Activated CD4-positive, alpha-beta T cell treated with anti-CD3 and anti-CD28 coated beads for 1 hour (primary cell): ENCODE measurements around the gene COPG2.

Experiments
- DNase-seq: peaks from one replicate; pipeline ENCODE4 v3.0.0-alpha.2; 2020

COPG2 gene

DNA sequence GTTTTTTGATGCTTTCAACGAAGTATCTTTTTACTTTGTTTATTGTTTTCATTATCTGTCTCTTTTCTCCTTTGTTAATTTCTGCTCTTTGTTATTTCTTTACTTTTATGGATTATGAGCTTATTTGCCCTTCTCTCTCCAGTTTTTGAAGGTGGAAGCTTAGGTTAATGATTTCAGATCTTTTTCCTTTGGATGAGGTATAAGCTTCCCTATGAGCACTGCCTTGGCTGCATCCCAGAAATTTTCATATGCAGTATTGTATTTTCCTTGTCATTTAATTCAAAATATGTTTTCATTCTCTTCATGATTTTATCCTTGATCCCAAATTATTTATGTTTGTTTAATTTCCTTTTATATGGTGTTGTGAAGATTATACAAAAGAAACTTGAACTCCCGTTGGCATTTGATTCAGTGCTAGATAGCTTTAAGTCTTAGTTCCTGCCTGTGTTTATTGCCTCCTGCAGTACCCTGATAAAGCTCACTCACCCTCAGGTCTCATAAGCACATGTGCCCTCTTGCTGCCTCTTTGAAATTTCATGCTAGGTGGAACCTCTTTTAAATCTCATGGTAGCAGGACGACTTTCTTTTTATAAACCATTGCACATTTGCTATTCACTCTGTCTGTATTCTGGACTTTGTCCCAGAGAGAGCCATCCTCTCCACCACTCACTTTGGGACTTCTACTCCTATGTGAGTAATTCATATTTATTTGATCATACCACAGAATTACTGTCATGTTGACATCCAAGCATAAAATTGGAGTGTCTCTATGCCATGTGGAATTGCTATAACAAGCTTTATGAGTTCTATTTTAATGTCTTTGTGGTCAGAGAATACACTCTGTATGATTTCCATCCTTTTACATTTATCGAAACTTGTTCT is 204.8 kb downstream of the COPG2 start:
- no peak for DNase-seq

GRCh38 chr7:130461272-130461671 is 207.3 kb downstream of the COPG2 start:
- no peak for DNase-seq

DNA sequence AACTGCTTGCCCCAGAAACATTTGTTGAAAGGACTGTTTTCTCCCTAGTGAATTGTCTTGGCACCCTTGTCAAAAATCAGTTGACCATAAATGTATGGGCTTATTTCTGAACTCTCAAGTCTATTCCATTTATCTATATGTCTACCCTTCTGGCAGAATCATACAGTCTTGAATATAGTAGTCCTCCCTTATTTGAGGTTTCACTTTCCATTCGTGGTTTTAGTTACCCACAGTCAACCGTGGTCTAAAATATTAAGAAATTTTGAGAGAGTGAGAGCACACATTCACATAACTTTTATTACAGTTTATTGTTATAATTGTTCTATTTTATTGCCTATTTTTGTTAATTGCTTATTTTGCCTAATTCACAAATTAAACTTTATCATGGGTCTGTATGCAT is 210.3 kb downstream of the COPG2 start:
- DNase-seq = no peak
